ENCODE results near the gene TLE1. TPM values are rescaled to one million over a fixed set of nuclear protein-coding genes. Genes with fewer than 3 reads are reported as not detected.

The TLE1 gene
- total RNA-seq, 4 donors from 2014 or later = 43.6 to 86.2 (median 68.2) TPM

DNA sequence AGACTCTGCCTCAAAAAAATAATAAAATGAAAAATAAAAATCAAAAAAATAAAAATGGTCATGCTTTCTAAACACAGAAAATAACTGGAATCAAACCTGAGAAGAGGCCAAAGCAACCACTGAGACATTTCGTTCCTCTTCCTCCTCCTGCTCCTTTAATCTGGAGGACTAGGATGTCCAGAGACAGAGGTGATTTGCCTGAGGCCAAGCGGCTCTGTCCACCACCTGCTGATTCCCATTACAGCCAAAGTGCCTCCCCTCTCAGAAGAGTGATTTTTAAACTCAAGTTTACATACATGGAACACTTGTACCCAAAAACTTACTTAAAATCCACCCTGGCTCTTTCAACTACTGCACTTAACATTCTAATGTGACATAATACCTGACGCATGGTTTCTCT, 65.6 kb downstream of the TLE1 start:
- no peak for ATAC-seq
- no peaks in the 10 kb centered on the region for H3K9me3 ChIP-seq
- no peaks in the 10 kb centered on the region for H3K27me3 ChIP-seq
- no peak overlapping the region for H3K4me3 ChIP-seq
- H3K4me1 ChIP-seq = peaks cover 0 to 45% (median 3%) of the 10 kb centered on the region in 3 donors
- 81 to 90% methylated on average over 2 to 3 of the region's 3 CpGs for WGBS, 2 donors (ENCODE audit: low coverage in 1 of 2)
- H3K27ac ChIP-seq = no peak overlapping the region
- TF ChIP-seq POLR2A (IDR thresholded peaks at IDR 0.05) (no peak), POLR2AphosphoS5 (IDR thresholded peaks at IDR 0.05) (no peak), EP300 (IDR thresholded peaks at IDR 0.05) (no peak)
- TF ChIP-seq, protein P1, sequence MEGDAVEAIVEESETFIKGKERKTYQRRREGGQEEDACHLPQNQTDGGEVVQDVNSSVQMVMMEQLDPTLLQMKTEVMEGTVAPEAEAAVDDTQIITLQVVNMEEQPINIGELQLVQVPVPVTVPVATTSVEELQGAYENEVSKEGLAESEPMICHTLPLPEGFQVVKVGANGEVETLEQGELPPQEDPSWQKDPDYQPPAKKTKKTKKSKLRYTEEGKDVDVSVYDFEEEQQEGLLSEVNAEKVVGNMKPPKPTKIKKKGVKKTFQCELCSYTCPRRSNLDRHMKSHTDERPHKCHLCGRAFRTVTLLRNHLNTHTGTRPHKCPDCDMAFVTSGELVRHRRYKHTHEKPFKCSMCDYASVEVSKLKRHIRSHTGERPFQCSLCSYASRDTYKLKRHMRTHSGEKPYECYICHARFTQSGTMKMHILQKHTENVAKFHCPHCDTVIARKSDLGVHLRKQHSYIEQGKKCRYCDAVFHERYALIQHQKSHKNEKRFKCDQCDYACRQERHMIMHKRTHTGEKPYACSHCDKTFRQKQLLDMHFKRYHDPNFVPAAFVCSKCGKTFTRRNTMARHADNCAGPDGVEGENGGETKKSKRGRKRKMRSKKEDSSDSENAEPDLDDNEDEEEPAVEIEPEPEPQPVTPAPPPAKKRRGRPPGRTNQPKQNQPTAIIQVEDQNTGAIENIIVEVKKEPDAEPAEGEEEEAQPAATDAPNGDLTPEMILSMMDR (IDR thresholded peaks at IDR 0.05) = no peak
- H3K36me3 ChIP-seq = peaks cover 0 to 25% of the 10 kb centered on the region in 2 donors

- WGBS, 2 donors (ENCODE audit: low coverage in 1 of 2) = 89 to 96% methylated on average over 12 to 13 of the region's 13 CpGs
- TF ChIP-seq, protein P1 (IDR thresholded peaks at IDR 0.05) = no peak
- TF ChIP-seq POLR2AphosphoS5 (IDR thresholded peaks at IDR 0.05) (no peak), POLR2A (IDR thresholded peaks at IDR 0.05) (no peak), EP300 (IDR thresholded peaks at IDR 0.05) (no peak)
- peaks cover 0 to 42% (median 3%) of the 10 kb centered on the region in 3 donors for H3K4me1 ChIP-seq
- H3K27ac ChIP-seq = no peak overlapping the region
- peaks cover 0 to 36% of the 10 kb centered on the region in 2 donors for H3K36me3 ChIP-seq
- ATAC-seq = no peak
- H3K9me3 ChIP-seq = no peaks in the 10 kb centered on the region
- H3K27me3 ChIP-seq = no peaks in the 10 kb centered on the region
- H3K4me3 ChIP-seq = no peak overlapping the region
Measured at GRCh38 chr9:81622471-81623255, 66.7 kb downstream of the TLE1 start.

GRCh38 chr9:81621785-81622259, 67.5 kb downstream of the TLE1 start:
- TF ChIP-seq POLR2AphosphoS5 (IDR thresholded peaks at IDR 0.05) = no peak
- TF ChIP-seq, protein P1 (IDR thresholded peaks at IDR 0.05) = no peak
- no peak for TF ChIP-seq POLR2A (IDR thresholded peaks at IDR 0.05)
- no peak for TF ChIP-seq EP300 (IDR thresholded peaks at IDR 0.05)
- Histone ChIP-seq H3K27me3 (no peaks in the 10 kb centered on the region), H3K4me1 (peaks cover 0 to 35% (median 3%) of the 10 kb centered on the region in 3 donors), H3K4me3 (no peak overlapping the region), H3K27ac (peak overlapping the region in 1 of 4 donors; percentile 1), H3K9me3 (no peaks in the 10 kb centered on the region), H3K36me3 (peaks cover 0 to 42% of the 10 kb centered on the region in 2 donors)
- 85 to 92% methylated on average over 4 to 9 of the region's 11 CpGs for WGBS, 2 donors (ENCODE audit: low coverage in 1 of 2)
- no peak for ATAC-seq

DNA sequence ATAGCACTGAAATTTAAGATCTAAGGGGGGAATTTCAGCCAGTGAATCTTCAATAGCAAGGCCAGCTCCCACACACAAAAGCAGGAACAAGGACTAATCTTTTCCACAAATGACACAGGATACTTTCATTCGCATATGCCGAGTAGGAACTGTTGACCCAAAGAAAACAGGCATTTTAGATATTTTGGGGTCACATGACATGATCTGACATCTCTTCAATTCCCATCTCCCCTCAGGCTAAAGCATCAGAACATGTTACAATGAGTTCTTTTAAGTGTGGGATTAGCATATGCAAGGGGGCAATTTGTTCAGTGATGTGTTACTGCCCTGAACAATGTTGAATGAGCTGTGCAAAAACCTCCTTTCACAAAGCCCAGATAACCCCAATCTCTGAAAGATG, 68.2 kb downstream of the TLE1 start:
- H3K9me3 ChIP-seq = no peaks in the 10 kb centered on the region
- TF ChIP-seq POLR2A (IDR thresholded peaks at IDR 0.05) (no peak), POLR2AphosphoS5 (IDR thresholded peaks at IDR 0.05) (no peak), EP300 (IDR thresholded peaks at IDR 0.05) (no peak)
- TF ChIP-seq, protein P1 (IDR thresholded peaks at IDR 0.05) = no peak
- no peak overlapping the region for H3K4me3 ChIP-seq
- H3K27me3 ChIP-seq = no peaks in the 10 kb centered on the region
- peak overlapping the region in 1 of 4 donors; percentile 1 for H3K27ac ChIP-seq
- ATAC-seq = no peak
- WGBS, 2 donors (ENCODE audit: low coverage in 1 of 2) = 70% methylated on average over 2 of the region's 2 CpGs; no CpG with 5 or more reads in 1 of the 2 donors
- peaks cover 0 to 28% (median 3%) of the 10 kb centered on the region in 3 donors for H3K4me1 ChIP-seq
- H3K36me3 ChIP-seq = peaks cover 0 to 48% of the 10 kb centered on the region in 2 donors

All from gastroesophageal sphincter (tissue), 4 donors.